GM21447 (cell line): ENCODE results near the gene ATXN7L1.

ENCODE experiments used
- ATAC-seq: cut with Tn5 transposase; IDR thresholded peaks from one replicate; pipeline ENCODE4 v1.9.1; 2021; ENCODE audit not compliant: unreplicated experiment

Gene ATXN7L1

DNA sequence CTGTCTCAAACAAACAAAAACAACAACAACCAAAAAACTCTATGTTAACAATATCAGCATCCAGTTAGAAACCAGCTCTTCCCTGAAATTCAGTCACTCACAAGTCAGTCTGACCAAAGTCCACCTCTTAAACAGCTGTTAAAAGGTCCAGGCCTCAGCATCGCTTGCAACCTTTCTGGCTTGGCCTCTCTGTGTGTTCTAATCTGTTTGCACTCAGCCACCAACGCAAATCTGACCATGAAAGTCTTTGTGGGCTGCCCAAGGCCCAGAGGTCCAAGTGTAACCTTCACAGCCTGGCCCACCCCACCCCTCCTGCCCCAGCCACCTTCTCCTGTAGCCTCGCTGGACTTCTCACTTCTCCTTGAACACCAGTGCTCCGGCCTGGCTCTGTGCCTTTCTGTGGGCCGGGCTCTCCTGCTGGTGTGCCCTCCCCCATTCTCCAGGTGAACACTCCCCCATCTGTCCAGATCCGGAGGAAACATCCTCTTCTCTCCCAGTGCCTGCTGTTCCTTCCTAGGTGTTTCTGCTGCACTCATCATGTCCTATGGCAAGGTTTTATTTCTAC is 222.9 kb downstream of the ATXN7L1 start:
- ATAC-seq = no peak

DNA sequence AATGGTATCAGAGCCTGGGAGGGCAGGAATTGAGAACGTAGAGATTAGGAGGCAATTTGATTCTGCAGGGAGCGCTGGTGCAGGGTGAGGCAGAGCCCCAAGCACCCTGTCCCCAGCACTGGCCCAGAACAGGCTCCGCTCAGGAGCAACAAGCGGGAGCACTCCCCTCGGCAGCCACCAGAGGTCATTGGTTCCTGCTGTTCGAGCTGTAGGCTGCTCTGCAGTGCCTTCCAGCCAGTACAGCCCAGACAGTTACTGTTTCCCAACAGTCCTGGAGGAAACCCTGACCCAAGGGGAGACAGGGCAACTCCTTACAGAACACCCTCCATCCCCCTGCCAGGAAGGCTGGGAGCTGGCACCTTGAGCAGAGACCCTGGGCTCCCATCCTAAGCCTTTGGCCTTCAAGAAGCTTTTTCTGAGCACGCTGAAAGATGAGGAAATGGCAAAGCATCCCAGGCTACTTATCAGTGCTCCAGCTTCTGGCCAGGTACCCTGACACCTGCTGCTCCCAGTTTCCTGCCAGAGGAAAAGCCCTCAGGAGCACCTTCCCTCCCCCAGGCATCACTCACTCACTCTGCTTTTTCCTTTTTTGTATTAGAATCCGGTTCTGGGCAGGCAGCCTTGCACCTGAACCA is 223.9 kb downstream of the ATXN7L1 start:
- no peak for ATAC-seq

DNA sequence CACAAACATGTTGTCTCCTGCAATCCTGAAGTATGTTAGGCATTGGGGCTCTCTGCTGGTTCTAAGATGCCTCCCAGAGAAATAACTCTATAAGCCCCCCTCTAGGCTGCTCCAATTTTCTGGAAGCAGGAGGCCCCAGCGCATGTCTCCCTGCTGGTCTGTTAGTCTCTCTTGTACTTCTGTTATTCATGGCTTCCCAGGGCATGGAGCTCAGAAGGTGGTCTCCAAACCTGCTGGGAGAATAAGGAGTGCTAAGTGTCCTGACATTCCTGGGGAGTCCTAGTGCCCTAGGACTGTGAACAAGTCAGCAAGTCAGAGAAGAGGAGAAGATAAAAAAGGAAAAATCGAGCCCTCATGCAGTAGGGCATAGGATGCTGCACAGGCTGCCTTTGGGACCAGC is 224.6 kb downstream of the ATXN7L1 start:
- no peak for ATAC-seq

DNA sequence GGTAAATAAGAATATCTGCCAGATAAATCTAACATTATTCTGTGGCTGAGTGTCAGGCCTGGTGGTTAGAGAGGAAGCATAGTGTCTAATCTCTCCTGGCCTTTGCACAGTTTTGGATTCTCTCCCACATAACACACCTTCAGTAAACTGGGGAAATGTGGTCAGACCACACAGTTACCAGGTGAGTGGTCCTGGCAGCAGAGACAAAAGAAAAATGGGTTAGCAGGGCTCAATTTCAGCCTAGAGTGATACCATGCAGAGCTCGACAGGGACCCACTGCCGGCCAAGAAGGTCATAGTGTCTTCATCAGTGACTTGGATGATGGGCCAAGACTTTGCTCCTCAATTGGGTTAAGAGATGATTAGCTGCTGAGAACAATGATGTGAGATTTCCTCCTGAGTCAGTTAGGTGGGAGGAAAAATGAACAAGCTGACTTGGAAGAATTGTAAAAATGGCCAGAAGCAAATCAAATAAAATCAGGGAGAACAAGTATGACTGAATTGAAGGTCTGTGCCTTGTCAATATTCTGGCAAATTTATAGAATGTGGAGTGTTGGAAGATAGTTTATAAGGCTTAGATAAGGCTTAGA is 225.9 kb downstream of the ATXN7L1 start:
- no peak for ATAC-seq

DNA sequence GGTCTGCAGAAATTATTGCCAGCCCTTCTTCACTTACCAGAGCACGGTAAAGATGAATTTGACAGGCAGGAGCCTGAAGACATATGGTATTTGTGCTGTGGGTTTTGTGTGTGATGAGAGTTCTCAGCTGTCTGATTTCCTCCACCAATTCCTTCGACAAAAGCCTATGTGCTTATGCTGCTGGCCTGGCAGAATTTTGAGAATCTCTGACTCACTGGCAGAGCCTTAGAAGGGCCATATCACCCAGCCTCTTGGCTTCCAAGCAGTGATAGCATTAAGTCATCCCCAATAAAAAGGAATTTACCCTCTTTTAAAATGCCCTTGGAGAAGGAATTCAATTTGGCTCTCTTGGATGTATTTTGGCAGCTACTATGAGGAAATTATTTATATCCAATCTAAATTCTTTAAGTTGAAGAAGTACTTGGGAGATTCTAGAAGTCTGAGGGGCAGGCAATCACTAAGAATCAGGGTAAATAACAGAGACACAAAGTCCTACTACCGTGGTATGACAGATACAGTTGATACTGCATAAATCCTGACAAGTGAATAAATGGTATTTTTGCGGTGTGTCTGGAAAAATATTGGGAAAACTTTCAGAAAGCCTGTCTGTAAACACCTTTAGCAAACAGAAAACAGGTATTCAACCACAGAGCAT is 226.5 kb downstream of the ATXN7L1 start:
- ATAC-seq = no peak

DNA sequence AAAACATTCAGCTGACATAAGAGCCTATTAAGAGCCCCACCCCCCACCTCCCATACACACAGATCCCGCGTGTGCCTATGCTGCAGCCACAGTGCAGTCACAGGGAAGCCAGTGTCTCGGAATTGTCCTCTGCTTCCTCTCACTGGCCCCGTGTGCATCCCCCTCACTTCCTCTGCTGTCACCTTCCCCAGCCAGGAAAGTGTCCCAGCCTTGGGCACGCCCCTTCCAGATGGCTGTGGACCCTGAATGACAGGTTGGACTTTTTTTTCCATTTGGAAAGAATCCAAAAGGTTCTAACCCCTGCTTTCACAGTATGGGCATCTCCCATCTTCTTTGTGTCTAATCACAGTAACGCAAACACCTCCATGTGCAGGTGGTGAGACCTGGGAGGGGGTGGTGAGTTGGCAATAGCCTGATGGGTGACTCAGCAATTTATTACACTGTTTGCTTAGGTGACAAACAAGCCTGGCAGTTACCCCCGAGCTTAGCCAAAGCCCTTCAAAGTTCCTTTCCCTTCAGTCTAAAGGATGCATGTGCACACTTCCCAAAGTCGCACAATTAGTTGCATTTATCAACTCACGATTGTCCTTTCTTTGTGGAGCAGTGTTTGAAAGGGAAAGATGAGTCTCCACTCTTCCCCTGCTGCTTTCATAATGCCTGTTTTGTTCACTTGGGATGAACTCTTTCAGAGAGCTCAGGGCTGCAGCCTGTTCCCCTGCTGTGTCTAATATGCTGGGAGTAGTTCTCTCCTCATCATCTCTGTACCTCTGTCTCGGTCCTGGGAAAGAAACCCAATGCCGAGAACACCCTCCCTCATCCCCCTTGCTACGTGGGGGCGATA is 227.6 kb downstream of the ATXN7L1 start:
- no peak for ATAC-seq

DNA sequence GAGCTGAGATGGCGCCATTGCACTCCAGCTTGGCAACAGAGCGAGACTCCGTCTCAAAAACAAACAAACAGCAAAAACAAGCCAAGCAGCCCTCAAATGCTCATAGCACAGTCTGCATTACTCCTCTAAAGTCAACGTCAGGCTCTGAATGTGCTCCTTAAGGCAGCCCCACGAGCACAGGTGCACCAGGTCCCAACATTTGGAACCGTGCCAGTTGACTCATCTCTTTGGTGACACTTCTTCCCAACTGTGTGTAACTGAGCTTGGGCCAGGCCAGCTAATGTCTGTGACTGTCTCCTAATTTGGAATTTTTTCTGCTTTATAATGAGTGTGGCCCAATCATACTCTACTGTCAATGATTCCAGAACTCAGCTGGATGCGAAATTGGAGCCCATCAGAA is 228.8 kb downstream of the ATXN7L1 start:
- ATAC-seq = no peak

DNA sequence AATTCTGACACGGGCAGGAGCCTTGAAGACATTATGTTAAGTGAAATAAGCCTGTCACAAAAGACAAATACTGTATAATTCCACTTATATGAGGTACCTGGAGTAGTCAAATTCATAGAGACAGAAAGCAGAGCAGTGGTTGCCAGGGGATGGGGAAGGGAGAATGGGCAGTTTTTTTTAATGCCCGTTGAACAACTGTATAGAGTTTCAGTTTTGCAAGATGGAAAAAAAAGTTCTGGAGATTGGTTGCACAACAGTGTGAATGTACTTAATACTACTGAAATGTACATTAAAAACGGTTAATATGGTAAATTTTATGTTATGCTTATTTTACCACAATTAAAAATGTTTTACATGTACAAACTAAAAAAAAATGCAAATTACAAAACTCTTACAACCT is 231.5 kb downstream of the ATXN7L1 start:
- no peak for ATAC-seq

DNA sequence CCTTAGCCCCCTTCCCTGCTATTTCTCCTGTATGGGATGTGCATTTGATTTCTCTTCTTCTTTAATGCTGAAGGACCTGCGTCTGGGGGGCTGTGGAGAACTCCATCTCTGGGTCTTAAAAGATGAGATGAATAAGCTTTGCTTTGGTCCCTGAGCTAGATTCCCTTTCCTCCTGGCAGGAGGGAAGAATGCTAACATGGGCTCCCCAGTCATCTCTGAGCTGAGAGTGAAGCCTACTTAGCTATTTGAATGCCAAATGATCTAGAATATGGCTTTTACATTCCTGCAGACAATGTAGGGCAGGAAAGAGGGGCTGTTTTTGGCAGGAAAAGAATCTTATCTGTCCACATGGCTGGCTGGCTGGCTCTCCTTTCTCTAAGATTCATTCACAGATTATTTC is 232.5 kb downstream of the ATXN7L1 start:
- ATAC-seq = no peak

DNA sequence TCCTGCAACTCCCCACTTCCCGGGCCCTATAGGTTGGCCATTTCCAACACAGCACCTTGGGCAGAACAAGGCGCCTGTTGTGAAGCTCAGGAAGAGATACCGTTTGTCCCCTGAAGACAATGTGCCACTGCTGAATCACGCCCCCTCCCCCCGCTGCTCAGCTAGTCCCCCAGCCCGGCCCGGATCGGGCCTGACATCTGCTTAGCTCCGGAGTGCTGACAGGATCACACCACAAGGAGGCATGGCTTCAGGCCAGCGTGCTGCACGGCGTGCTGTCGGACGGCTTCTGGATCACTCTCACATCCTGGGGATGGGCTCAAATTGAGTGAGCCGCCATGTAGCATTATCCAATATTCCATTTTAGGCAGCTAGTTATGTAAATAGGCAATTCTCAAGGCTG is 233.0 kb downstream of the ATXN7L1 start:
- no peak for ATAC-seq

DNA sequence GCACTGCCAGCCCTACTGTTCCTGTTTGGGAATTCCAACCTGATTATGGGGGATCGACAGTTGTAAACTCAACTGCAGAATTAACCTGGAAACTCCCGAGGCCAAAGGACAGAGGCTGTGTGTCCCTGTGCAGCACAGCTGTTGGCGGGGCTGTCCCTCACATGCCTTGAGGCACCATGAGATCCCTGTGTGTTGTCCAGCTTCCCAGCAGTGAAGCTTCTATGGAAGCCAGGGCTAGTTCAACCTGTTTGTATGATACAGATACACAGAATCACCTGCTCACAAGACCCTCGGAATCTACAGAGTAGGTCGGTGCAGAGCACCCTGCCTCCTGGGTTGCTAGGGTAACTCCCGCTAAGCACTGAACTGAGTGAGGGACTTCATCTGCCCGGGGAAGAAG is 234.1 kb downstream of the ATXN7L1 start:
- no peak for ATAC-seq

DNA sequence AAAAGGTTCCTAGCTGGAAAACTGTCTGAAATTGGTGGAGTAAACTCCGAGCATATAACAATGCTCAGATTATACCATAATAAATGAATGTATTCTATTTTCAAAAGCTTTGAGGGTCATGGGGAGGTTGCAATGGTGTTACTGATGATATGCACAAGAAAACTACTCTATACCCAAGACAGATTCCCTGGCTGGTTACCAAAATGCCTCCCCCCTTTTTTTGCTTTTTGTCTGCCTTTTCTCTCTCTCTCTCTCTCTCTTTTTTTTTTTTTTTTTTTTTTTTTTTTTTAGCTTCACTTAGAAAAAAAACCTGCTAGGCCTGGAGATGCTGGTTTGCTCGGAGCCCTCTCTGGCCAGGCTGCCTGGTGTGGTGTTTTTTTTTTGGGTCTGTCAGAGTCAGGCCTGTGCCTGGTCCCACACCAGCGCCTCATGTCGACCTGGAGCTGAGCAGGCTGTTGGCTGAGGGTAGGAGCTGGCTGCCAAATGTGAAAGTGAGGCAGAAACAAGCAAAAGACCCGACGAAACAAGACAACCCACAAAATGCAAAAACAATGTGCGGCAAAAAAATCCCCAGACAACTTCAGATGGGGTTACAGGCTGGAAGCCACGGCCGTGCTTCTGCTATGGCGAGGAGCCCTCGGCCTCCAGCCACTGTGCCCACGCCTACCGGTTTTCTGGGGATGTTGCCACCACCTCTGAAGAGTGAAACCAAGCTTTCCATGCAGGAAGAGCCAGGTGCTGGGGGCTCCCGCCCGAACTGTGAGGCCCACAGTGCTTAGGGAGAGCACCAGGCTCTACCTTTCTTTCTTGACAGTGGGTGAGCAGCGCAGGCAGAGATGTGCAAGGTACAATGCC is 235.2 kb downstream of the ATXN7L1 start:
- no peak for ATAC-seq

DNA sequence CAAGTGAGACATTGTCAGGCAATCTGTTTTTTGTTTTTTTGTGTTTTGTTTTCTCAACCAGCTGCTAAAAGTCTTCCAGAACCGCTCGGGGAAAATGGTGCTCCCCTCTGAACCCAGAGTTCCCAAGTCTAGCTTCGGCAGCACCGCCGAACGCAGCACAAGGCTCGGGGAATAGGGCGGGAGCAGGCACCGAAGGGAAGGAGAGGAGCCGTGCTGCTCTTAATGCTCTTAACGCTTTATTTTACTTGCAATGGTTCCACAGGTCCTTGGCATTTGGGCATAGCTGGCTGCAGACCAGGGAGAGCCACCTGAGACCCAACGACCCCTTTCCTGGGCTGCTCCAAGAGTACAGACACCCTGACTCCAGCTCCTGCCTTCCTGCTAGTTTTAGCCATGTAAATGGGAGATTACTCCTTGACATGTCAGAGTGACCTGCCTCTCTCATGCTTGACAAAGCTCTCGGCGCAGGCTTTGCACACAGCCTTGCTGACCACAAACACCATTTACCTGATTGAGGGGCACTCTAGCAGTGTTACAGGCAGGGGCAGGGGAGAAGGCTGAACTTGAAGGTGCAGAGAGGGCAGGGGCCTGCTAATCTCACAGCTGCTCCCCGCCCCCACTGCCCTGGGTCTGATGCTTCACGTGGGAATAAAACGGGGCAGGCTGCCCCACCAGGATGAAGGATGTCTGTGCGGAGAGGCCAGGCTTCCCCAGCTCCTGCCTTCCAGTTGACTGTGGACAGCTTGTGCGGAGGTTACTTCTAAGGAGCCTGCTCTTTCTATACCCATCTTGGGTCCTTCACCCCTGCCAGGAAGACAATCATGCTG is 236.5 kb downstream of the ATXN7L1 start:
- no peak for ATAC-seq

DNA sequence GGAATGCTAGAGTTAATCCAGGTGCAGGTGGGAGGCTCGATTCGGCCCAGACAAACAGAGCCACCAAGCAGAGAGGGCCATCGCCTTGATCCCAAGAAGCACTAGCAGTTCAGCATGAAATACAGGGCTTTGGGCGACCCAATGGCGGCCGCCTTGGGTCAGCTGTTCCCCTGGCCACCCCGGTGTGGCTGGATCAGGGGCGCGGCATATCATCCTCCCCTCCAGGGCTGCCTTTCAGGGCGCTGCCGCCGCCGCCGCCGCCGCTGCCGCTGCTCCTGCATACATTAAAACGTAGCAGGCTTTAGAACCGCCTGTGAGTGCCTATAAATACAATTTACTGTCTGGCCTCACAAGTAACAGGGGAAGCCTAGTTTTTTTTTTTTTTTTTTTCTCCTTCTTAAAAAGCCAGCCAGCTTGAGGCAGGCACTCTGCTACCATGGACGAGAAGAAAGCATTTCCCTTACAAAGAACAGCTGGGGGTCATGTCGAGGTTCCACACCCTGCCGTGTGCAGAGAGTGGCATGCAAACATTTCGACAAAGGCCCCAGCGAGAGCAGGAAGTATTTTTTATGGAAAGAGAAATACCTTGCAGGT is 237.4 kb downstream of the ATXN7L1 start:
- ATAC-seq = no peak

DNA sequence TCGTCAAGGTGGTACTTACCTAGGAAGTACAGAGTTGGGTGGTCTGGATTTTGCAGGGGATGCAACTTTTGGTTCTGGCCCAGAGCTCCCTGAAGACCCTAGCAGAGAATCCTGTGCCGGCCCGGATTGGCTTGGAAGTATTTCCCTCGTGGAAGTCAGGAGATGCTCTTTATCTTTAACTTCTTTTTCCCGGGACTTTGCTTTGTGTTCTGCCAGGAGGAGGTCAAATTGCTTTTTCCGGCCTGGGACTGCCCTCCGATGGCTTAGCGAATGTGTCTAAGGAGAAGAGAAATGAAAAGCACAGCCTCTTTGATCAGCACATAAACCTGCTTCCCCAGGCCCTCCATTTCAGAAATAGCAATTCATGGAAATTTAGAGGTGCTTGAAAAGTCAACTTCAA is 238.1 kb downstream of the ATXN7L1 start:
- ATAC-seq = no peak

DNA sequence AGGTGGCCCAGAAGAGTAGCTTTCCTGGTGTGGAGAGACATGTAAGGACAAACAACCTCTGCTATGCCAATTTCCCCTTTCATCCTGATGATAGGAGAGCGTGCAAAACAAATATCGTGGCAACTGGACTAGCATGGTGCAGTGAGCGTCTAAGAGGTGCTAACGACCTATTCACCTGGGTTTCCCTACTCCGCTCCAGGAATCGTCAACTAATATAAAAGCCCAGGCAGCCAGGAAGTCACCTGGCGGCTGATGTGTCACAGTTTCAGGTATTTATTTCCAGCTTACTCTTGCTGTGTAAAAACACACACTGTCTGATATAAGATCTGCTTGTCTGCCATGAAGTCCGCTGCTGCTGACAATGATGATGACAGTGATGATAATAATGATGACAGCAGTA is 238.6 kb downstream of the ATXN7L1 start:
- no peak for ATAC-seq

DNA sequence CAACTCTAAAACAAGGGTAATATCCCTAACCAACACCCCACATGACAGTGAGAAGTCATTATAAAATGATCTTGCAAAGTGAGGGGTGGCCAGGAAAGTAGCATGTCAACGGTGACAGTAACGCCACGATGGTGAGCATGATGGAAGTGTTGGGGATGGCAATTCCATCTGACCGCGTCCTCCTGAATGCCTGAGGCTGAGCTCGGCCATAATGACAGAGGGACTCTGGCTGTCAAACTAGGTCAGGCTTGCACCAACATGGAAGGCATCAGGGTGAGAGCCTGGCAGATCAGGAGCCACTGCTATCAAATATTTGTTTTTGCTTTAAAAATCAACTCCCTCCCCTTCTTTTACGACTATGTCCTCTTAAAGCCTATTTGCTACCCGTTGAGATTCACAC is 239.4 kb downstream of the ATXN7L1 start:
- ATAC-seq = no peak

DNA sequence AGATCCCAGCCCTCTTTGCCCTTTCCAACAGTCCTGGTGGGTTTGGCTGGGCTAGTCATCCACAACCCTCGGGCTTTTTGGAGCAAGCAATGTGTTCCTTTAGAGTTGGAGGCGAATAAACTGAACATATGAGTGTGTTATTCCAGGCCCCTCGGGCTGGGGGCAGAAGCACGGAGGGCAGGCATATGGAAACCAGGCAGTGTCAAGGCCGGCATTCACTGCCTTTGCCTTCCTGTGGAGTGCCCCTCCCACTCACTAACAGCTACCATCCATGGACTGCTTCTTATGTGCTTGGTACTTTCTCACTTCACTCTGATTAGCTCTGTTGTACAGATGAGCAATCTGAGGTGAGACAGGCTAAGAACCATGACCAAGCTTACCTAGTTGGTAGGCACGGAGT is 241.2 kb downstream of the ATXN7L1 start:
- no peak for ATAC-seq

DNA sequence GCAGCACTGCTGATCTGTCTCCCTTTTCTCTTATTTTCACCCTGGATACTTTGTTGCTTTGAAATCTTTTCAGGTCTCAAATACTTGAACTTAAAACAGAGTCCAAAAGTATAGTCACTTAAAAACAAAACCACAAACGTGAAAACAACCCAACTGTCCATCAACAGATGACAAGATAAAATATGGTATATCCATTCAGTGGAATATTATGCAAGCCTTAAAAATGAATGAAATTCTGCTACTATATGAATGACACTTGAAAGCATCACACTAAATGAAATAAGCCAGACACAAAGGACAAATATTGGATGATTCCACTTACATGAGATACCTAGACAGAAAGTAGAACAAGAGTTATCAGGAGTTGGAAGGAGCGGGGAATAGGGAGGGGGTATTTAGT is 250.4 kb downstream of the ATXN7L1 start:
- ATAC-seq = no peak
